MCF 10A (cell line): ENCODE results near the gene SERINC5. TPM values are rescaled to one million over a fixed set of nuclear protein-coding genes. Genes with fewer than 3 reads are reported as not detected.

Experiments used
- BruUV-seq: library from RNA; stranded (reverse); fragments of 400-500 nt; replicated peaks from 2 replicates; lab custom pipeline; 2021; lab: Mats Ljungman, UMichigan
- CTCF ChIA-PET: fragments of 300-600 bp; sonication (Branson Sonifier 250); formaldehyde crosslinking; extraction: SDS; loops from one replicate; lab custom pipeline; 2021; ENCODE audit warnings: antibody characterized with exemption, inconsistent platforms; lab: Yijun Ruan, JAX
- POLR2A ChIA-PET: fragments of 300-600, 350-650 bp; sonication (Branson Sonifier 250); formaldehyde crosslinking; extraction: SDS; loops from one replicate; lab custom pipeline; 2020; ENCODE audit warnings: antibody characterized with exemption, inconsistent platforms; lab: Yijun Ruan, JAX
- DNase-seq: peaks from one replicate; pipeline ENCODE4 v3.0.0-alpha.2; 2018; ENCODE audit not compliant: unreplicated experiment
- H3K27ac Mint-ChIP-seq: one replicate; pipeline ENCODE4 v1.8.0; 2022; ENCODE audit warnings: mild to moderate bottlenecking, low read depth, mixed read lengths; ENCODE audit not compliant: unreplicated experiment
- H3K27me3 Mint-ChIP-seq: one replicate; pipeline ENCODE4 v1.8.0; 2022; ENCODE audit warnings: mixed read lengths; ENCODE audit not compliant: insufficient read depth, unreplicated experiment
- H3K36me3 Mint-ChIP-seq: one replicate; pipeline ENCODE4 v1.8.0; 2022; ENCODE audit warnings: mild to moderate bottlenecking, moderate library complexity, mixed read lengths; ENCODE audit not compliant: insufficient read depth, unreplicated experiment
- H3K4me1 Mint-ChIP-seq: one replicate; pipeline ENCODE4 v1.8.0; 2022; ENCODE audit warnings: mixed read lengths; ENCODE audit not compliant: insufficient read depth, unreplicated experiment
- H3K4me3 Mint-ChIP-seq: one replicate; pipeline ENCODE4 v1.8.0; 2022; ENCODE audit warnings: mild to moderate bottlenecking, moderate library complexity, mixed read lengths; ENCODE audit not compliant: unreplicated experiment
- H3K9me3 Mint-ChIP-seq: one replicate; pipeline ENCODE4 v1.8.0; 2022; ENCODE audit warnings: mixed read lengths; ENCODE audit not compliant: unreplicated experiment
- intact Hi-C: fragments of 100-400 bp; cut with micrococcal nuclease; formaldehyde crosslinking; loops from 2 replicates; pipeline ENCODE4 v1.14.1; 2022
- total RNA-seq: library from RNA; stranded (reverse); gene quantifications from 2 replicates; pipeline ENCODE4 v1.2.3, GENCODE V29; 2022
- TF ChIP-seq, protein P1 (sequence below): fragments of 200-600 bp; IDR thresholded peaks from one replicate; pipeline ENCODE4 v1.8.0; 2022; ENCODE audit warnings: antibody characterized with exemption, mild to moderate bottlenecking; ENCODE audit not compliant: unreplicated experiment

SERINC5 gene
- total RNA-seq, 1 experiment from 2014 or later = 17.1 TPM

DNA sequence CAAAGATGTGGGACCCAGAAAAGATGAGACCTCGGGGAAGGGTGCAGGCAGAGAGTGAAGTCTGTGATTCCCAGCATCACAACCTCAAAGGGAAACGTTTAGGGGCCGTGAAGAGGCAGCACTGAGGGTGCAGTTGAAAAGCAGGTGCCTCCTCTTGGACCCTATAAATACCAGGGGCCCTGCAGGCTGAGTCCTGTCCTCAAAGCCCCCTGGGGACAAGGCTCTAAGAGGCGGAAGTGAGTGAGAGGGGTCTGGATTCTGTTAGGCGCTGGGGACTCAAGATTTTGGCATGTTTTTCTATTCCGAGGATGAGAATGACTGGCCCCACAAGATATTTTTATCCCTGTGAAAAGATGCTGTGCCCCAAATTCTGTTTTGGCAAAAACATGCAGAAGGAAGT is 112.9 kb downstream of the SERINC5 start:
- Mint-ChIP-seq H3K4me3 (no peak overlapping the region), H3K27ac (no peak overlapping the region), H3K36me3 (peaks cover 28% of the 10 kb centered on the region), H3K4me1 (no peaks in the 10 kb centered on the region), H3K27me3 (no peaks in the 10 kb centered on the region), H3K9me3 (no peaks in the 10 kb centered on the region)
- TF ChIP-seq, protein P1, sequence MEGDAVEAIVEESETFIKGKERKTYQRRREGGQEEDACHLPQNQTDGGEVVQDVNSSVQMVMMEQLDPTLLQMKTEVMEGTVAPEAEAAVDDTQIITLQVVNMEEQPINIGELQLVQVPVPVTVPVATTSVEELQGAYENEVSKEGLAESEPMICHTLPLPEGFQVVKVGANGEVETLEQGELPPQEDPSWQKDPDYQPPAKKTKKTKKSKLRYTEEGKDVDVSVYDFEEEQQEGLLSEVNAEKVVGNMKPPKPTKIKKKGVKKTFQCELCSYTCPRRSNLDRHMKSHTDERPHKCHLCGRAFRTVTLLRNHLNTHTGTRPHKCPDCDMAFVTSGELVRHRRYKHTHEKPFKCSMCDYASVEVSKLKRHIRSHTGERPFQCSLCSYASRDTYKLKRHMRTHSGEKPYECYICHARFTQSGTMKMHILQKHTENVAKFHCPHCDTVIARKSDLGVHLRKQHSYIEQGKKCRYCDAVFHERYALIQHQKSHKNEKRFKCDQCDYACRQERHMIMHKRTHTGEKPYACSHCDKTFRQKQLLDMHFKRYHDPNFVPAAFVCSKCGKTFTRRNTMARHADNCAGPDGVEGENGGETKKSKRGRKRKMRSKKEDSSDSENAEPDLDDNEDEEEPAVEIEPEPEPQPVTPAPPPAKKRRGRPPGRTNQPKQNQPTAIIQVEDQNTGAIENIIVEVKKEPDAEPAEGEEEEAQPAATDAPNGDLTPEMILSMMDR = no peak
- POLR2A ChIA-PET = no interaction called here
- no TSS peak for BruUV-seq
- CTCF ChIA-PET = interaction anchor here (0.6 to 0.7 kb wide), 2 partner anchors 18 to 109 kb away, joined by 3 read pairs; no protein-coding TSS in a partner anchor
- DNase-seq = no peak
- intact Hi-C loops = no loop called here

GRCh38 chr5:80141681-80142080 is 114.2 kb downstream of the SERINC5 start:
- TF ChIP-seq, protein P1 = no peak
- no peaks in the 10 kb centered on the region for H3K4me1 Mint-ChIP-seq
- no peaks in the 10 kb centered on the region for H3K9me3 Mint-ChIP-seq
- POLR2A ChIA-PET = no interaction called here
- H3K27me3 Mint-ChIP-seq = no peaks in the 10 kb centered on the region
- intact Hi-C loops = no loop called here
- no peak overlapping the region for H3K27ac Mint-ChIP-seq
- no peak for DNase-seq
- CTCF ChIA-PET = interaction anchor here (0.6 to 0.8 kb wide), 2 partner anchors 50 to 261 kb away, joined by 3 read pairs; no protein-coding TSS in a partner anchor
- no TSS peak for BruUV-seq
- H3K4me3 Mint-ChIP-seq = no peak overlapping the region
- H3K36me3 Mint-ChIP-seq = peaks cover 18% of the 10 kb centered on the region

- ChIA-PET CTCF (no interaction called here), POLR2A (no interaction called here)
- no peaks in the 10 kb centered on the region for H3K9me3 Mint-ChIP-seq
- H3K4me3 Mint-ChIP-seq = no peak overlapping the region
- no peaks in the 10 kb centered on the region for H3K4me1 Mint-ChIP-seq
- DNase-seq = no peak
- peaks cover 17% of the 10 kb centered on the region for H3K36me3 Mint-ChIP-seq
- intact Hi-C loops = no loop called here
- BruUV-seq = no TSS peak
- no peaks in the 10 kb centered on the region for H3K27me3 Mint-ChIP-seq
- H3K27ac Mint-ChIP-seq = no peak overlapping the region
- TF ChIP-seq, protein P1 = no peak
These were observed 114.6 kb downstream of the SERINC5 start for GRCh38 chr5:80141147-80141671.

DNA sequence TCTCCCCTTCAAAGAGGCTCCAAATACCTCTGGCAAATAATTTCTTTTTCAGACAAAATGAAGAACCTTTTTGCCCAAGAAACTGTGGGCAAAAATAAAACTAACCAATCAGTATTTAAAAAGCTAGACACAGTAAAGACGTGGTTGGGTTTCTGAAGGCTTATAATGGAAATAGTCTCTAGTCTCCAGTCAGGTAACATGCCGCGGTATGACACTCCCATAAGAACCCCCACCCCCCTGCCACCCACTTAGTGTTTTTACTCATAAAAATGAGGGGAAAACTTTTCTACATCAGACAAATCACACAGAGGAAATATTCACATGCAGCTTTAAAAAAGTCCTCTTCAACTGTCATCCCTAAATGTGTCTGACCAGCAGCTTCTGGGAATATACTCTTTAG is 115.4 kb downstream of the SERINC5 start:
- no peaks in the 10 kb centered on the region for H3K4me1 Mint-ChIP-seq
- POLR2A ChIA-PET = interaction anchor here (0.9 kb wide), 1 partner anchor 19 kb away, joined by 3 read pairs; no protein-coding TSS in a partner anchor
- intact Hi-C loops = no loop called here

More for the DNA sequence above, 115.4 kb downstream of the SERINC5 start:
- no TSS peak for BruUV-seq
- no peak overlapping the region for H3K4me3 Mint-ChIP-seq
- TF ChIP-seq, protein P1 = no peak
- no peak overlapping the region for H3K27ac Mint-ChIP-seq
- CTCF ChIA-PET = no interaction called here
- H3K9me3 Mint-ChIP-seq = no peaks in the 10 kb centered on the region
- peaks cover 17% of the 10 kb centered on the region for H3K36me3 Mint-ChIP-seq
- no peaks in the 10 kb centered on the region for H3K27me3 Mint-ChIP-seq
- no peak for DNase-seq
